Endometrial microvascular endothelial cells (primary cell): ENCODE results near the gene MSN. TPM values are rescaled to one million over a fixed set of nuclear protein-coding genes. Genes with fewer than 3 reads are reported as not detected.

Experiments used
- in situ Hi-C: cut with HindIII; loops from 2 replicates; pipeline ENCODE4 v1.10.0; 2017; ENCODE audit warnings: low sequenced_read_pairs, low pct_unique_long_range_greater_than_20kb; ENCODE audit errors: inconsistent ontology term
- total RNA-seq: library from RNA; depleted of rRNA; stranded (reverse); fragments of >200 nt; gene quantifications from one replicate; pipeline ENCODE4 v1.2.3, GENCODE V29; 2015; ENCODE audit errors: inconsistent ontology term

MSN gene
- total RNA-seq, 1 donor from 2014 or later: 751 TPM

DNA sequence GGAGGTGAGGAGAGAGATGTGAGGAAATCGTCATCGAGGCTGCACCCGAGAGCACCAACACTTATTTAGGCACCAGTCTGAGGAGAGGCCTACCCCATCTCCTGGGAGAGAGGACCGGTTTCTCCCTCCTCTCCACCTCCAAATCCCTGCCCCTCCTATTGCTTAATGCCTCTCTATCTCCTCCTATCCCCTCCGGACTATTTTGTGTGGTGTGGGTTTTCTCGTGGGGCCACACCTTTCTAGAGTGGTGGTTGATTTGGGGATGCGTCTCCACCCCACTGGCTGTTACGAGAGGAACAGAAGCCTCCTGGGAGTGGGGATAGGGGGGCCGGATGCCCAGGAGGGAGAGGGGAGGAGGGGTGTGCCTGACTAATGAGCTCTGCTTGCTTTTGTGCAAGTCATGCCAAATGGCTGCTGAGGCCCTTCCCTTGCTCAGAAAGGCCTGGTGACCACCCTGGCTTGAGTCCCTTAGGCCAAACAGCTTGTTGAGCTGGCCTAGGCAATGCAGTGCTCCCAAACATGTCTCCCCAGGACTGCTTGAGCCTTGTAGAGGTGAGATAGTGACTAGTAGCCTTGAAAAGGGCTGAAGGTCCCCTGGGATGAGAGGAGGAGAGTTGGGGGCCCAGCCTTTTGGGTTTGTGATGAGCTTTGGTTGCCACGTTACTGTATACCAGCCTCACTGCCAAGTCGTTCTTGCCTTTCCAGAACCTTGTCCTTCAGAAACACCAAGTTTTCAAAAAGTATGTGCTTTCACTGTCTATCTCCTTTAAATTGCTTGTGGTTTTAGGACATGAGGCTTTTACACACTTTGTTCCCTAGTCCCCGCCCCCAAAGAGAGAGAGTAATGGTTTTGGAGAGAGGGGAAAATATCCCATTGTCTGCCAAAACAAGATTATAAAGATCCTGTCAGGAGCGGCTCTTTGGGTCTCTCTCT is 1.2 kb downstream of the MSN start:
- in situ Hi-C loops: no loop called here

DNA sequence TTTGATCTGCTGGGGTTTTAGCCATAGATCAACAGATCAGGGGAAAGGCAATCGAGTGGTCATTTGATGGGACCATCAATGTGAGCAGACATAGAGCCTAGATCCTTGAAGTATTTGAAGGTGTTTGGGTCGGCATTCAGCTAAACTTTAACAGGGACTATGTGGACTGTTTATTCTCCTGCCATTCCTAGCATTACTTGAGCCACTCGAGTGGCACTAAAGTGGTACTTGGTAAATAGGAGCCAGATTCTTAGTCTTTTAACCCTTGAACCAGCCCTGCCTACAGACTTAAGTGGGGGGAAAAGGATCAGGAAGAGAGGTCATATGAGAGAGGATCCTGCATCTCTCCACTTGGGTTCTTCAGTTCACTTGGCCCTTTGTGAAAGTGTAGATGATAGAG is 3.8 kb downstream of the MSN start:
- in situ Hi-C loops: no loop called here

DNA sequence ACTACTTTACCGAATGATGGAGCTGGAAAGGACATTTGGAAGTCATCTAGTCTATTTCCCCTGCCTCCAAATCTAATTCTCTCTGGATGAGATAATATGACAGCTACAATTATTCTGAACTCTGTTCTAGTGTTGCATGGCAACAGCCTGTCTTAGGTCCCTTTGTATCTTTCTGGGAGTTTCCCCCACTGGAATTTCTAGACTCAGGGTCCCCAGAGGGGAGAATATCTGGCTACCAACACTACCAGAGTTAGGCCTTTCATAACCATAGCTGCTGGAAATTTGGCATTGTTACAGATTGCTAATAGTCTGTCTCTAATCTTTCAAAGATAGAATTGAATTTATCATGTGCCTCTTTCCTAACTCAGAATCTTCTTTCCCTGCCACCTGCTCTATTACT is 4.5 kb downstream of the MSN start:
- in situ Hi-C loops: no loop called here

DNA sequence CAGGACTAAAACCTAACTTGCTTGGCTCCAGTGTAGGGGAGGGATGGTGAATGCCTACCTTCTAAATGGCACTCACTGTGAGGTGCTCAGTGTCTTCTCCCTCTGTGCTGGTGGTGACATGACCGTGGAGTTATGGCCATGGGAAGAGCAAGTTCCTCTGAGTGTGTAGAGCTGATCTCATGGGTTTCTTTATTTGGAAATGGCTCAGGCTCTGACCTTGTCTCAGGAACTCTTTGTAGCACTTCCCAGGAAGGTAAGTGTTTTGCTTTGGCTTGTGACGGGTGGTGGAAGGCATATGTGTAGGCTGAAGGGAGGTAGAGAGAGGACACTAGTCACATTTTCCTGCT is 6.4 kb downstream of the MSN start:
- in situ Hi-C loops: no loop called here

DNA sequence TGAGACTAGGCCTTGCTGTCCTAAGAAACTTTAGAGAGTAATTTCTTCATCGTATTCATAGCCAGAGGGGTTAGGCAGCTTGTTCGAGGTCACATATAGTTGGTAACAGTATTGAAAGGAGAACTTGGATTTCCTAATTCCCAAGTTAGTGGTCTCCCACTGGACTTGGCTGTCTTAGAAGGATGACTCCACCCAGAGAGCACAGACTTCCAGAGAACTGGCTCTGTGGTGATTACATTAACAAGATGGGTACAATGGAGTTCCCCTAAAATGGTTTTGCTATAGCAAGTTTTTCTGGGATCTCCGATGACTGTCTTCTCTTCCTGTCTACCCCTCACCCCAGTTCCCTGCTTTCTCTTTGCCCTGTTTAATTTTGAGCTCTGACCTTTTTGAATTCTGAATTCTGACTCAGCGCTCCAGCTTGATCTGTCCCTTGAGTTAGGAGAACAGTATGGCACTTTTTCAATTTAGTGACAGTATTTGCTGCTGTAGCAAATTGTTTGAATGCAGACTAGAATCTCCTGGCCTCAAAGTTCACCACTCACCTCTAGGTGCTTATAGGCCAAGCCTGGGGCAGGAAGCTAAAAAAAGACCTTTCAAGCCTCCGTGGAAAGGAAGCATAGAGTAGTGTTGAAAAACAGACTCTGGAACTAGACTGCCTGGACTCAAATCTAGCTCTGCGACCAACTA is 6.9 kb downstream of the MSN start:
- in situ Hi-C loops: no loop called here

DNA sequence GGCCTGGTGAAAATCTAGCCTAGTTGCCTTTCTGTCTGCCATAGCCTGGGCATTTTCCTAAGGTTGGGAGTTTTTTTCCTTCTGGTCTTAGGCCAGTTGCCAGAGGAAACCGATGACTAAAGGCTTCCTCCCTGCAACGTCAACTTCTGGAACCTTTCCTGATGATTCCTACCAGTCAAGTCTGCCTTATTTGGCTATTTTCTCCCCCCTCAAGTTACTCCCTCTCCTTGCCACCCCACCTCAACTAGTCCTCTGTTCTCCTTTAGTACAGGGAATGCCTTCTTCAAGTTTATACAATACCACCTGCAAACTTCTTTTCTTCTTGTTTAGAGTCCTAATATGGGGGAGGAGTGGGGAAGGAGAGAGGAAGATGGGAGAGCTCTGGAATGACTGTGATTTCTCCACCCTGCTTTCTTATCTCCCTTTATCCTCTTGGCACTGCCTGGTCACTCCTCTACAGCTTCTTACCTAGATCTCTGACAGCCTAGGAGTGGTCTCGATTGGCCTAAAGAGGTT is 10.6 kb downstream of the MSN start:
- in situ Hi-C loops: no loop called here

DNA sequence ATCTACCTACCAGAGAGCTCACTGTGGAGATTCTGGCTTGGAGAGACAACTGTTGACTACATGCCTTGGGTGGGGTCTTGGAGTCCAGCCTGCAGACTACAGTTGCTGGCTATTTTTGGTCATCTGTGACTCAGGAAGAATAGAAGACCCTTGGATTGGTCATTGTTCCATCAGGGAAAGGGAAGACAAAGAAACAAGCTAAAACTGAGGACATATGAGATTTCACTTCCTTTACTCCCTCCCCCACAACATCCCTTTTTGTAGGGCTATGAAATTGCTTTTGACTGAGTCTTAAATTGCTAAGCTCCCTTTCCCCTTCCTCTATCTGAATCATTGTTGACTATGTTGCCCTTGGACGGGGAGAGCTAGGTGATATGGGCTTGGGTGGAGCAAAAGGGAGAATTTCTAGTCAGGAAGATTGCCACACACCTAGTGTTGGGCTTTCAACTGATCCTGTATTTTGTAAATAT is 11.7 kb downstream of the MSN start:
- in situ Hi-C loops: no loop called here

DNA sequence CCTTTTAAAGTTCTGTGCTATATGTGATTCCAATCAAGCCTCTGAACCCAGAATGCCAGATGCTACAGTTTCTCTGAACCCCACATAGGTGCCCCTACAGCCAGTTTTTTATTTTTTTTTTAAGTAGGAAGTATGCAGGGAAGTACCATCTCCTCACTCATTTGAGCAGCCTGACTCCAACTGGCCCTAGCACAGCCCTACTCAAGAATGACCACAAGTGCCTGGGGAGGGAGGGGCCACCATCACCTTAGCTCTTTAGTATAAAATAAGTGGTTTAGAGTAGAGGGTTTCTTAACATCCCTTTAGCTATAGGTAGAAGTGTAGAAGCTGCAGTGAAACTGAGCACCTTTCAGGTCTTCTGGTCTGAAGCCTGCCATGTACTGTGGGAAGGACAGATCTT is 14.4 kb downstream of the MSN start:
- in situ Hi-C loops: no loop called here

DNA sequence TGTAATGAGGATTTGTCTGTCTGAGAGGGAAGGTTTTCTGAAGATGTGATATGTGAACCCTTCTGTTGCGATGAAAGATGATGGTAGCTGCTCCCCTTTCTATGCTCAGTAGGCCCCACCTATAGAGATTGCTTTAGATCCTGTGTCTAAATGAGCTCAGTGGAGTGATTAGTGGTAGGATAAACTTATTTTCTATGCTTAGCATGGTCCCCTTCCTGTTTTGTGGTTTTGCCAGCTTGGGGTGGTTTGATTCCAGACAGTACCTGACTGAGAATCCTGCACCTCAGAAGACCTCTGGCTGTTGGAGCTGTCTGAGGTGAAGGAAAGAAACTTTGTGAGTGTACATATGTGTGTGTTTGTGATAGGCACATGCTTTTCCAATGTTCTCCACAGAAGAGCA is 17.7 kb downstream of the MSN start:
- in situ Hi-C loops: no loop called here

DNA sequence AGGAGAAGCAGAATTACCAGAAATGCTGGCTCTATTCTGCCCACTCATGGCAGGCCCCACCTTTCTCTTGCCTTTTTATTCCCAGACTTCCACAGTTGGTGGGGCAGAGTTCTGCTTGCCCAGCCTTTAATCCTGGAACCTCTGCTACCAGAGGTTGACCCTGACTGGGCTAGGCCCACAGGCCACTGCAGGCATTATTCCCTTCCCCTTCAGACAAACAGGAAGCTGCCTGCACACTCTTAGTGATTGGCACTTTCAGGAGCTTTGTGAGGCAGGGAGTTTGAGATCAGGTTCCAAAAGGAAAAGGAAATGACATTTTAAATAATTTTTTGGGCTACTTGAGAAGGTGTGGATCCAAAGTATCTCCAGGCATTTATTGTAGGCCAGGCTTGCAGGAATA is 18.8 kb downstream of the MSN start:
- in situ Hi-C loops: no loop called here

DNA sequence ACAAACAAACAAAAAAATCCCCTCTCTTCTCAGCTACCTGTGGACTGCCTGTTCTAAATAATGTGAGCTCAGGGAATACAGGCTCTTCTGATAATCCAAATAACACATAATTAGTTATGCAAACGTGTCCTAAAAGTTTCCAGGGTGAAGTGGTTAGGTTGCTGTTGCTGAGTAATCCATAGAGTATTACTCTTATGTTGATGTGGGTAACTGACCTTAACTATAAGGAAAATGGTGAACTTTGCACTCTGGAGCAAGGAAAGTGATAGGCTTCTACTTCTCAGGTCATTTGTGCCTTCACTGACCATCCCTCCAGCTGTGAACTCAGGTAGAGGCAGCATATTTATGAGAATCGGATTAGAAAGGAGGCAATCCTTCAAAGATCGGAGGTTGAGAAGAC is 19.9 kb downstream of the MSN start:
- in situ Hi-C loops: no loop called here

DNA sequence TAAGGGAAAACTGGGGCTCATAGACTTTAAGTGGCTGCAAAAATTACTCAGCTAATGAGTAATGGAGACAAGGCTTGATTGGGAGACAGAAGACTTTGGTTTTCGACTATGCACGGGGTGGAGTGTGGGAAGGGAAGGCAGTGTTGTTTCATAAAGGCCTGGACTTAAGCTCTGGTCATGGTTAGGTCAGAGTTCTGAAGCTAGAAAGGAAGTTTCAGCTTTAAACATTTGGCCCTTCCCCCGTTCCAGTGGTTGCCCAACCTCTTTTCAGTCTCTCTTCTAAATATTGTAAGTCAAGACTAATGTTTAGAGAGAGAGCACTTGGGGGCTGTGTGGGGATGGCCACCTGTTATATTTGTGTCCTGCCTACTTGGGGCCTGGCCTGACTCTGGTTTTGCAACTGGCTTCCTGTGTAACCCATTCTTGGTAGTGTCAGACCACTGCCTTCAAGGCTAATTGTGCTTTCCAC is 21.0 kb downstream of the MSN start:
- in situ Hi-C loops: no loop called here

DNA sequence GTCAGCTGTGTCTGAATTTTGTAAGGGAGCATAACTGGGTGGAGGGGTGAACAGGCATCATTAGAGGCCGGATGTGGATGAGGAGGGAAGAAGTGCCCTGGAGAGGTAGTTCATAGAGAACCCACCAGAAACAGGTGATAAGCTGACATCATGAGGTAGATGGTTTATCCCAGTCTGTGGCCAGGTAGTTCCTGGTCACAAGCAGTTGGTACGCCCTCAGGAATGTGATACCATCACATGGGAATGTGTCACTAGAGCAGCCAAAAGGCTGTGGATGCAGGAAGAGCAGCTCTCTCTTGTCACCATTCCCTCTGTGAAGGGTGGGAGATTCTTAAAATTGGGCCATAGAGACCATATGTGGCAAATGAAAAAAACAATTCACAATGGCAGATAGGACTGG is 21.9 kb downstream of the MSN start:
- in situ Hi-C loops: no loop called here

DNA sequence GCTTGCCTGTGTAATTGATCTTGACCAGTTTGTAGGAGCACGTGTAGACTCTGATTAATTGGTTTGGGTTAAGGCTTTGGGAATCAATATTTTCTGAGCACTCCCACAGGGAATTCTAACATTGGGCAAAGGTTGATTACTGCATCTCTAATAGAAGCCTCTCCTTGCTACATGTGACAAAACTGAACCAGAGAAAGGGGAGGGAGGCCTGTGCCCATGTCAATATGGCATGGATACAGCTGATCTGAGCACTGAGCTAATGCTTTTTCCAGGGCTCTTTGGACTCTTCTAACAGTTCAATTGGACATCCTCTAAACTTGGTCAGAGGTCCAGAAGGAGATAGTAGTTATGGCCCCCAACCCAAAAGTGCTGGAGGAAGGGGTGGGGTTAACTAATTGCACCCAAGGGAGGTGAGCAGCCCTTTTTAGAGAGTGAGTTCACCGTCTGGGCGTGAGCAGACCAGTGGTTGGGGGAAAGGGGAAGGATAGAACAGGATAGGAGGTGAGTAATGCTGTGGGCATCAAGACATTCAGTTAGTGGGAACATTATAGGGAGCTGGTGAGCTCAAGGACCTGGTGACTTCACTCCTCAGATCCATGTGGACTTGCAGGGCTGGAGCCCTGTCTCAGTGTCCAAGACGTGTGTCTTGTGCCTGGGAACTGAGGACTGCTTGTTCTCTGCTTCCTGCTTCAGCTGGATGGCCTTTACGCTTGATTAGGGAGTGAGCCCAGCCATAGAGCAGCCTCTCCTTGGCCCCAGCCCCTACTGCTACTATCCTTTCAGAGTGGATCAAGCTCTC is 22.8 kb downstream of the MSN start:
- in situ Hi-C loops: no loop called here

DNA sequence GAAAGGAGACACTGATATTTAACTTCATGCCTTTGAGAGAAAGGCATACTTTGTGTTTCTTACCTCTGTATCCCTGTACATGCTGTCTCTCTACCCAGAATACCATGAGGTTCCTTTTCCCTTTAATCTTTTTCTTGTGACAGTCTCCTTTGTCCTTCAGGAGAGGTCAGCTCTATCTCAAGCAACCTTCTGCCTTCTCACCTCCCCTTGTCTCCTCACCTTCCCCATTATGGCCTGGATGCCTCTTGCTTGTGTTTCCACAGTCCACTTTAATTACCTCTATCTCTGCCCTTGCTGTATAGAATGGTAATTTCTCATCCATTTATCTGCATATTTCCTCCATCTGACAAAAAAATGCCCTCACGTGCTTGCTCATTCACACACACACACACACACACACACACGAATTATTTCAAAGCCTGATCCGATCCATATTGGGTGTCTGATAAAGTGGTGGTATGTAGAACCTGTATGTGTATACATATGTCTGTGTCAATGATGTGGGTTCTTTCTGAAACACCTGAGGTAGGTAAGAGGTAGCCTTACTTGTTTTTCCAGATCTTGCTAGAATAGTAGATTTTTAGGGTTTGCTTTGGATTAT is 28.5 kb downstream of the MSN start:
- in situ Hi-C loops: no loop called here

DNA sequence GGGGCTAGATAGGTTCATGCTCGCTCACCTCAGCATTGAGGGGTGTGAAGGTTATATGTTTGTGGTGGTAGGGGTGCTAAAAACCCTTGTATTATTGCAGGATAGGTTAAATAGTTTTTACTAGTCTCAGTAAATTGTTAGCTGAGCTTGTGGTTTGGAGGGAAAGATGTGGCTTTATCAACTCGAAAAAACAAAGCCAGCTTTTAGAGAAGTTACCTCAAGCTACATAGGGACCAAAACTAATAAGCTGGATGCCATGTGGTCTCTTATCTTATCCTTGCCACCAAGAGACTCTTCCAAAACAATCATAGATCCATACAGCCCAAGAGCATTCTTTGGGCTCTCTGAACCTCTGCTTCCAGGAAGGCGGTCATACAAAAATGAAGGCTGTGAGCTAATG is 29.2 kb downstream of the MSN start:
- in situ Hi-C loops: no loop called here

DNA sequence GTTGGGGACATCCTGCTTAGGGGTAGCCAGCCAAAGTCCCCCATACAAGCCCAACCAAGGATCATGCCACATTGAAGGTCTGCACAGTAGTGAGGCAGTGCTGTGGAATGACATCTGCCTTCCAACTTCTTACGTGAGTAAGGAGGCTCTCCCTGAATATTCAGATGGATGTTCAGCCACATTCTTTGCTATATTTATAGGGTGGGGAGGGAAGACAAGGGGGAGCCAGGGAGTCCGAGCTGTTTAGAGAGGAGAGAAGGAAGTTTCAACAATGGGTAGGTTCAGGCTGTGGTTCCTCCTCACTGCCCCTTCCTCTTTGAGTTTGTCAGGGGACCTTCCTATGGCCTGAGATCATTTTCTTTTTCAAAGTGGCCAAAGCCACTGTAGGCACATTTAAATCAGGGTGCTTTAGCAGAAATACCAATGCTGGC is 29.8 kb downstream of the MSN start:
- in situ Hi-C loops: no loop called here

DNA sequence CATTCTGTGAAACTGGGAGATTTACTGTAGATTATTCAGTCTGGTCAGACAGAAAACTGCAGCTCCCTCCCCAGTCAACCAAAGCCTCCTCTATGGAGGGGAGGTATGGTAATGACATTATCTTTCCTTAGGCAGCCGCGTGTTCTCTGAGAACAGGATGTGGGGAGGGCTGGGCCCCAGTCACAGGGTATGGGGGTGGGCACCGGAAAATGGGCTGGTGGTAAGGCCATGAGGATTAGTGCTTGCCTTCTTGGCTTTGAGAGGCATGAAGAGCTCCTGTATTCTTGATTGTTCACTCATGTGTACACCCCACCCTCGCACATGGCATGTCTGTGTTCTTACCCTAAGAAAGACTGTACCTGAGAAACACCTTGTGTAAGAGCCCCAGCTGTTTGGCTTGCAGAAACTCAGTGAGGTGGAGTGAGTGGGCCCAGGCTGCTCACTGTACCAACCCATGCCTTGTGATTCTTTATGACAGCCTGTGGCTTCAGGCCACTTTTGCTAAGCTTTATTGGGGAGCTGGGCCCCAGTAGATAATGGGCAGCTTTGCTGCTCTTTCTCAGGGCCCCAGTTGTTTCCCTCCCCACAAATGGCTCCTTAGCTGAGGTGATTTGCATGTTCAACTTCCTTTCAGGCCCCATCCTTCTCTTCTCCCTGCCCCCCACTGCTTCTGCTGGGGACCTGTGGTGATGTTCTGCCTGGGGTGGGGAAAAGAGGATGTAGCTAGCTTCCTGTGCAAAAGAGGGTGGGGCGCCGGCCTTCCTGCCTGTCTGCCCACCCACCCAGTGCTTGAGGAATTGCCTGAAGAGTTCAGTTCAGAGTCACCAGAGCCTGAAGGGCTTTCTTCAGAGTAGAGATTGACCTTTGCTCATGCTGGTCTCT is 30.7 kb downstream of the MSN start:
- in situ Hi-C loops: no loop called here
